ENCODE results near the gene C1GALT1C1L. TPM values are rescaled to one million over a fixed set of nuclear protein-coding genes. Genes with fewer than 3 reads are reported as not detected.
"Not testable (repeated sequence)": the region's sequence is repeated elsewhere in the genome, so short reads cannot be mapped to it uniquely, and the experiment has no call there.

The C1GALT1C1L gene
- total and polyA plus RNA-seq, 2 of the 4 experiments (the other 2 are of a cell fraction), result 0.36 to 0.63 TPM

DNA sequence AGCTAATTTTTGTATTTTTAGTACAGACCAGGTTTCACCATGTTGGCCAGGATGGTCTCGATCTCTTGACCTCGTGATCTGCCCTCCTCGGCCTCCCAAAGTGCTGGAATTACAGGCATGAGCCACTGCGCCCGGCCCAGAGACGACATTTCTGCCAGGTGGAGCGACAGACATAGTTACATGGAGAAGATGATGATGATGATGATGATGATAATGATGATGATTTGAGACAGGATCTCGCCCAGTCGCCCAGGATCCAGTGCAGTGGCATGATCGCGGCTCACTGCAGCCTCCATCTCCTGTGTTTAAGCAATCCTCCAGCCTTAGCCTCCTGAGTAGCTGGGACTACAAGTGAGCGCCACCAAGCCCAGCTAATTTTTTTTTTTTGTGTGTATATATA lies 40.1 kb downstream of the C1GALT1C1L start:
- CTCF ChIA-PET, result interaction anchor here (0.6 kb wide), 2 partner anchors 160 to 163 kb away, joined by 3 to 5 read pairs; no protein-coding TSS in a partner anchor
- H3K9me3 ChIP-seq (ENCODE audit: control insufficient read depth, insufficient read depth, low read length); H3K36me3 ChIP-seq (ENCODE audit: control insufficient read depth, insufficient read depth, low read length); H2AK9ac ChIP-seq (replicated peaks; ENCODE audit: low read depth, low read length, poor library complexity); H4K20me1 ChIP-seq (ENCODE audit: insufficient read depth, low read length); intact Hi-C loops (cut with micrococcal nuclease); H3K4me3 ChIP-seq (ENCODE audit: insufficient read depth, low read depth, low read length); H3K79me1 ChIP-seq (ENCODE audit: low read depth in 1 of 2, low read length in 2 of 2); H3K18ac ChIP-seq (ENCODE audit: low read depth, low read length); POLR2A ChIA-PET (ENCODE audit: unreplicated experiment); H3K14ac ChIP-seq (replicated peaks; ENCODE audit: low read depth, low read length); ATAC-seq (ENCODE audit: low read depth); dilution Hi-C loops (cut with HindIII; ENCODE audit: low sequenced_read_pairs, unreplicated experiment); H4K5ac ChIP-seq (ENCODE audit: low read depth, low read length); H2BK120ac ChIP-seq (ENCODE audit: low read depth, low read length); H3K23ac ChIP-seq (ENCODE audit: low read depth, low read length); DNase-seq; H3K4me2 ChIP-seq (ENCODE audit: low read depth, low read length); H3K4me1 ChIP-seq (ENCODE audit: control insufficient read depth, insufficient read depth, low read length); H4K8ac ChIP-seq (ENCODE audit: low read depth in 2 of 2, low read length in 2 of 2); H2BK15ac ChIP-seq (ENCODE audit: low read depth, low read length); H3K4ac ChIP-seq (ENCODE audit: low read depth, low read length); H4K91ac ChIP-seq (ENCODE audit: insufficient read depth, low read depth, low read length); H3K27ac ChIP-seq (ENCODE audit: insufficient read depth, low read length); H3K9ac ChIP-seq (ENCODE audit: low read depth, low read length); H2AK5ac ChIP-seq (ENCODE audit: low read depth, low read length); H2AFZ ChIP-seq (replicated peaks; ENCODE audit: low read length, poor library complexity); BruUV-seq (replicated peaks); H2BK20ac ChIP-seq (ENCODE audit: low read depth, low read length); H2BK5ac ChIP-seq (ENCODE audit: low read depth, low read length, poor library complexity, severe bottlenecking); H3K9me1 ChIP-seq (ENCODE audit: insufficient read depth, low read length); H3K56ac ChIP-seq (ENCODE audit: extremely low read depth, insufficient read depth, low read length): not testable (repeated sequence)
- in situ Hi-C loops (cut with MboI; ENCODE audit: low sequenced_read_pairs), result loop anchor here (5.0 kb wide), 1 partner anchor 51 kb away; no protein-coding TSS in a partner anchor
- WGBS, 2 experiments (ENCODE audit: extremely low coverage in 2 of 2, insufficient read length in 1 of 2), result 94% methylated on average over 3 of the region's 12 CpGs; no CpG with 5 or more reads in 1 of the 2 experiments
- peaks cover 14% of the 10 kb centered on the region for H3K27me3 ChIP-seq (ENCODE audit: control insufficient read depth, insufficient read depth, low read length)

Data from IMR-90 (cell line).